IPS-18a (cell line): ENCODE data around the gene ADAMTS12.

Experiments used
- H3K27ac ChIP-seq: one replicate; pipeline ENCODE4 v1.5.1; 2013; ENCODE audit warnings: low read length
- H3K27me3 ChIP-seq: one replicate; pipeline ENCODE4 v1.6.1; 2013; ENCODE audit warnings: mild to moderate bottlenecking, low read length; ENCODE audit not compliant: control insufficient read depth, insufficient read depth
- H3K36me3 ChIP-seq: one replicate; pipeline ENCODE4 v1.6.1; 2013; ENCODE audit warnings: low read depth, low read length; ENCODE audit not compliant: control insufficient read depth
- H3K4me1 ChIP-seq: one replicate; pipeline ENCODE4 v1.6.1; 2013; ENCODE audit warnings: low read depth, low read length; ENCODE audit not compliant: control insufficient read depth
- H3K4me3 ChIP-seq: one replicate; pipeline ENCODE4 v1.5.1; 2013; ENCODE audit warnings: low read length
- H3K9ac ChIP-seq: one replicate; pipeline ENCODE4 v1.6.1; 2013; ENCODE audit warnings: mild to moderate bottlenecking, low read length, moderate library complexity
- H3K9me3 ChIP-seq: one replicate; pipeline ENCODE4 v1.6.1; 2013; ENCODE audit warnings: low read depth, low read length; ENCODE audit not compliant: control insufficient read depth

Gene ADAMTS12

DNA sequence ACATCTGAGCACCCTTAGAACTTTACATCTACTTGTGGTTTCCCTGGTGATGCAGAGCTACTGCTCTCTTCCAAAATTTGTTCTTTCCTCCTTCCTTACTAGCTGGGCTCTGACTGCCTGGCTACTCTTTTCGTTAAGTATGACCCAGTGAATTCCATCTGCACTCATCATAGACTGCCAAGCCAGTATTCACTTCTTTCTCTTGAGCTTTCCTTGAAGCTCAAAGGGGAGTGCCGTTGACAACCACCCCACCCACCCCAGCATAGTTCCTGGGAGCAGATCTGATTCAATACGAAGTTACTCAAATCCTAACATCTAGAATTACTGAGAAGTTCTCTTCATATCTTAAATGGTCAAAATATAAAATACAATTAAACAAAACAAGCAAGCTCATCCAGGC, 190.5 kb downstream of the ADAMTS12 start:
- Histone ChIP-seq H3K4me1 (peaks cover 3% of the 10 kb centered on the region), H3K9me3 (no peaks in the 10 kb centered on the region), H3K36me3 (no peaks in the 10 kb centered on the region), H3K9ac (no peak overlapping the region), H3K27me3 (no peaks in the 10 kb centered on the region), H3K4me3 (no peak overlapping the region), H3K27ac (no peak overlapping the region)

DNA sequence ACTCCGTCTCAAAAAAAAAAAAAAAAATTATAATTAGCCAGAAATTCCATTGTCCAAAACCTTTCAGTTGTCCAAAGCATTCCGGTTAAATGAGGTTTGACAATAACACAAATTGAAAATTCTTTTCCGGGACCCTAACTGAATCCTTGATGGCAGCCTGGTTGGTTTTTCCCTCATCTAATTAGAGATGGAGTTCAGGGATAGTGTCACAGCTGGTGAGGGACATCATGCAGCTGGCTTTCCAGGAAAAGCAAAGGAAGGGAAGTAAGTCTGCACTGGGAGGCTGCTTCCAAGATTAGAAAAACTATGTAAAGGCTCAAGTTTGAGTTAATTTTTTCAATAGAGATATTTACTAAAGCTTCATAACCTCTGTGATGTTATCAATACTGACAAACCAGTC, 195.4 kb downstream of the ADAMTS12 start:
- Histone ChIP-seq H3K36me3 (no peaks in the 10 kb centered on the region), H3K9me3 (no peaks in the 10 kb centered on the region), H3K27me3 (no peaks in the 10 kb centered on the region), H3K4me1 (peaks cover 3% of the 10 kb centered on the region), H3K27ac (no peak overlapping the region), H3K9ac (no peak overlapping the region), H3K4me3 (no peak overlapping the region)

DNA sequence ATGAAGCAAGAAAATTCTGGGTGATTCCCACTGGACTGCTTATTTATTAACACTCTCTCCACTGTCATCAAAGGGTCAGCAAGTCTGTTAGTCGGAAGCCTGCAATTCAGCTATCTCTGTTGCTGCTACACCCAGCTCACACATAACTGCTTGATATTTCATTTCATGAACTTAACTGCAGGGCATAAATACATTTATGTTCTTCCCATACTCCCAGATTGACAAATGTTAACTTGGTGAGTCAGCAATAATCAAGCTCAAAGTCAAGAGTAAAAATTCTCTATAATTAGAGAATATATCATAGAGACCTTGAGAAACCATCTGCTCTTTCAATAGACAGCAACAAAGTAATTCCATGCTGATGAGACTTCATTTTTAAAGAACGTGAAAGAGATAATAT, 198.8 kb downstream of the ADAMTS12 start:
- H3K27me3 ChIP-seq, result no peaks in the 10 kb centered on the region
- H3K4me3 ChIP-seq, result no peak overlapping the region
- peaks cover 3% of the 10 kb centered on the region for H3K4me1 ChIP-seq
- no peaks in the 10 kb centered on the region for H3K36me3 ChIP-seq
- H3K9me3 ChIP-seq, result no peaks in the 10 kb centered on the region
- no peak overlapping the region for H3K9ac ChIP-seq
- H3K27ac ChIP-seq, result no peak overlapping the region

DNA sequence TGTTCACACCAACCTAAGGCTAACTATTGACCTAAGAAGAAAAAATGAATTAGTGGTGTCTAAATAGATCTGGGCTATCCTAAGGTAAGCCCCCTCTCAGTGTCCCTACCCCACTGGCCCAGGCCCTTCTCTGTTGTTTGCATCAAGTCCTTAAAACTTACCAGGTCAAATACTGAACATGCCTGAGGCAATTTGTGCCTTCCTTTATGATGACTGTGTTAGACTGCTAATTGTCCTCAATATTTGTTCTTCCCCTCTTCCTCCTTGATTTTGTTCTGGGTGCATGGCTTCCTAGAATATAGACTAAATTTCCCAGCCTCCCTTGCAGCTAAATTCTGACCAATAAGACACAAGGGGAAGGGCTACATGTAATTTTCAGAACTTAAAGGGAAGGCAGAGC, 199.9 kb downstream of the ADAMTS12 start:
- no peak overlapping the region for H3K4me3 ChIP-seq
- H3K9me3 ChIP-seq, result no peaks in the 10 kb centered on the region
- H3K9ac ChIP-seq, result no peak overlapping the region
- no peaks in the 10 kb centered on the region for H3K36me3 ChIP-seq
- no peaks in the 10 kb centered on the region for H3K4me1 ChIP-seq
- no peaks in the 10 kb centered on the region for H3K27me3 ChIP-seq
- no peak overlapping the region for H3K27ac ChIP-seq

DNA sequence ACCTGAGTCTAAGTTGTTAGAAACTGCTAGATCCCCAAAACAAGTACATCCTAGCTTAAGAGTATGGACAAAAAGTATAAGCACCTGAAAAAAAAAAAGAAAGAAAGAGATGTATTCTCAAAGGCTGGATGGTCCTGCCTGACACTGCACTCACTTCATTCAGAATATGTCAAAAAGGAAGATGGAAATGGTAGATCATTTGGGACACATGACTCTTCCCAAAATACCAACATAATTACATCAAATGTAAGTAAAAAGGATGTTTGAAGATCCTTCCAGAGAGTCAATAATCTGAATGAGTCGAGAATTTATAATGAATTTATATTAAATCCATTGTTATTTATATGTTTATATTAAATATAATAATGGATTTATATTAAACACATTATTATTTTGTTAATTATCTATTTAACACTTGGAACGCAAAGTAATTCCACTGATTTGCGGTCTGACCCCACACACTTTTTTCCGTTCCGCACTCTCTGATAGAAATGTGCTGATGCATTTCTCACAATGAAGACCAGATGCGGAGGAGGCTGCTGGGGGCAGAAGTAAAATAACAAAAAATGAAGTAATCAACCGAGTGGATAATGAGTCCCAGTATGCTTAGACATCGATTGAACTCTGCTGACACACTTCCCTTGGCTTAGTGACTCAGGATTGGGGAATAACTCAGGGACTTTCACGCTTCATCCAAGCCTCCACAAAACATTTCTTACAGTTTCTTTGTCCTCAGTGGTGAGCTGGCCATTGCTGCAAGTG, 201.2 kb downstream of the ADAMTS12 start:
- Histone ChIP-seq H3K4me1 (peaks cover 7% of the 10 kb centered on the region), H3K9ac (no peak overlapping the region), H3K9me3 (no peaks in the 10 kb centered on the region), H3K36me3 (no peaks in the 10 kb centered on the region), H3K27ac (no peak overlapping the region), H3K4me3 (no peak overlapping the region), H3K27me3 (no peaks in the 10 kb centered on the region)

DNA sequence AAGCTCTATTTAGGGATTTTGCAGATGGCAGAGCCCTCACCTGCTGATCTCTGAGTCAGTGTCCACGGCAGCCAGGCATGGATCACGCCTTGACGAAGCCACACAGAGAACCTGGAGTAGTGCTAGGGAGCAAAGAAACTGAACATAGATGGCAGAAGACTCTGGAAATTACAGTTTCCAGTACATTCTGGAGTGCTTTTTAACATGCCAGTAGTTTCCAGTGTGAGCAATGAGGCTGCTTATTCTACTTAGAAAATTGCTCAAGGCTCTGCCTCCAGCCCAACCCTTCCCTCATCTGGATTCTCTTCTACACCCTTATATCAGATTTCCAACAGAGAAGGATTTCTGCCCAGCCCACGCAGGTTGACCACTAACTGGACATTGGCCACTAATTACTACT, 203.3 kb downstream of the ADAMTS12 start:
- peaks cover 7% of the 10 kb centered on the region for H3K4me1 ChIP-seq
- H3K4me3 ChIP-seq, result no peak overlapping the region
- no peak overlapping the region for H3K27ac ChIP-seq
- no peaks in the 10 kb centered on the region for H3K9me3 ChIP-seq
- no peaks in the 10 kb centered on the region for H3K27me3 ChIP-seq
- H3K9ac ChIP-seq, result no peak overlapping the region
- H3K36me3 ChIP-seq, result no peaks in the 10 kb centered on the region

DNA sequence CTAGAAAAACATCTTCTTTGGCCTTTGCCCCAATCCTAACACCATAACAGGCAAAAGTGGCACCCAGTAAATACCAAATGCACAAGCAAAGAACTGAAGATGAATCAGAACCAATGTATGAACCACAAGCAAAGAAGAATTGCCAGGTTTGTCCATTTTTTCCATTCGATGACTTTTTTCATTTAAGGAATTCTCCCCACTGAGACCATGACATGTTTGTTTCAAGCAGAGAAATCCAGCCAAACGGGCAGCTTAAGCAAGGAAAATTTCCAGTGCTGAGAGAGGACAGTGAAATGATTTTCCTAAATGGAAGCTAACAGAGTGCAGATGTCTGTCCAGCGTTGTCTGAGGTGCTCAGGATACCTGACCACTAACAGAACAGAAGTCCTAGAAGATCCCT, 203.7 kb downstream of the ADAMTS12 start:
- H3K4me1 ChIP-seq, result peaks cover 7% of the 10 kb centered on the region
- H3K9me3 ChIP-seq, result no peaks in the 10 kb centered on the region
- H3K9ac ChIP-seq, result no peak overlapping the region
- no peaks in the 10 kb centered on the region for H3K36me3 ChIP-seq
- no peak overlapping the region for H3K4me3 ChIP-seq
- no peaks in the 10 kb centered on the region for H3K27me3 ChIP-seq
- H3K27ac ChIP-seq, result no peak overlapping the region

DNA sequence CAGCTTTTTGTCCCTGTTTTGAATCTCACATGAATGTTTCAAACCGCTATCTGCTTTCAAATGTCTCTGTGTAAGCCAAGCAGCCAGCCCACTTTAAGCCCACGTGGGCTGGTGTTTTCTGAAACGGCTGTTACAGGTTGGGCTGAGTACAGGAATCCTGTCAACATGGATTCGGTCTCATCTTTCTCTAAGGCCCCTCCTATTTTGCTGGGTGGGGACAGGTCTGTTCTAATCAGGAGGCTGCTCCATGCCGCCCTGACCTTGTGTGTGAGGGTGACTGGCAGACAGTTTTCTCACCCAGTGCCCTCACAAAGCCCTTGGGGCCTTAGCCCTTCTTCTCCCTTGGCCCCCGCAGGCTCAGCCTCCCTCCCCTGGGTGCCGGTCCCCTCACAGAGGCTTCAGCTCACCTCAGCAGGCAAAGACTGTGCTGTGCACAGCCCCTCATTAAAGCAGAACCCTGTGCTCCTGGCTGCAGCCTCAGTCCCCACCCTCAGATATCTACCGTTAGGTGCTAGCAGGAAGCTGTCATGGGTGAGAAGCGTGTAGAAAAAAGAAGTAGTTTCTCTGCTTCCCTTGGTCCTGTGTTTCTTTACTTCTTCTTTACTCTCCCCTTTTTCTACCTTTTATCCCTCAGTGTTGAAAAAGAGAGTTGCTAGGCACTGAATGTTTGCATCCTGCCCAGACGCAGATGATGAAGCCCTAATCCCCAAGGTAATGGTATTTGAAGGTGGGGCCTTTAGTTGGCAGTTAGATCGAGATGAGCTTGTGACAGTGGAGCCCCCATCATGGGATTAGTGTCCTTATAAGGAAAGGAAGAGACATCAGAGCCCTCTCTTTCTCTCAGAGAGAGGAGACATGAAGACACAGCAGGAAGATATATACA, 205.7 kb downstream of the ADAMTS12 start:
- Histone ChIP-seq H3K27me3 (no peaks in the 10 kb centered on the region), H3K4me3 (no peak overlapping the region), H3K9ac (no peak overlapping the region), H3K27ac (no peak overlapping the region), H3K4me1 (peaks cover 7% of the 10 kb centered on the region), H3K36me3 (no peaks in the 10 kb centered on the region), H3K9me3 (no peaks in the 10 kb centered on the region)

DNA sequence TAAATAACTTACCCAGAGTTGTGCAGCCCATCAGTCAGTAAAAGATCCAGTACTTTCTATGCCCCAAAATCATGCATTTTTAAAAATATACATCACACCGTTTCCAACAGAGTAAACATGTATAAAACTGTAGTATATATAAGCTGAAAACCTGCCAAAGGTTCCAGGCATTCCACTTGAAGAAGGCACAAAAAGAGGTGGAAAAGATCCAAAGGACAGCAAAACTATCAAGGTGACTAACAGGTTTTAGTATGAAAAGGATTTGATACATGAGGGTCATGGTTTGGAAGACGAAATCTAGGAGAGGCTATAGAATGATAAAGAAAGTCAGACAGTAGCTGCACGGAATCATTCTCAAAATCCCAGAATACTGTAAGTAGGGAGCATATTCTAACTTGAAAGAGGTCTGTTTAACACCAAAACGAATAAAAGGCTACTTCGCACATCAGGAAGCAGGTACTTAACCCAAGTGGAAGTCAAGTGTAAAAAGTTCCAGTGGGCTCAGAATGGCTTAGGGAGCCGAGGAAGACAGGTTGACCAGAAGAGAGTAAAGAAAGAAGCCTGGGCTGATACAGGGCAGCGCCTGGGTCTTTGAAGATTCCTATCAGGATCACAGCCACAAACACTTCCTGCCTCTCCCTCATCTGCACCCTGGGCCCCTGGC, 207.2 kb downstream of the ADAMTS12 start:
- H3K36me3 ChIP-seq, result no peaks in the 10 kb centered on the region
- no peaks in the 10 kb centered on the region for H3K9me3 ChIP-seq
- no peak overlapping the region for H3K4me3 ChIP-seq
- H3K27ac ChIP-seq, result no peak overlapping the region
- H3K9ac ChIP-seq, result no peak overlapping the region
- H3K27me3 ChIP-seq, result no peaks in the 10 kb centered on the region
- peaks cover 7% of the 10 kb centered on the region for H3K4me1 ChIP-seq

DNA sequence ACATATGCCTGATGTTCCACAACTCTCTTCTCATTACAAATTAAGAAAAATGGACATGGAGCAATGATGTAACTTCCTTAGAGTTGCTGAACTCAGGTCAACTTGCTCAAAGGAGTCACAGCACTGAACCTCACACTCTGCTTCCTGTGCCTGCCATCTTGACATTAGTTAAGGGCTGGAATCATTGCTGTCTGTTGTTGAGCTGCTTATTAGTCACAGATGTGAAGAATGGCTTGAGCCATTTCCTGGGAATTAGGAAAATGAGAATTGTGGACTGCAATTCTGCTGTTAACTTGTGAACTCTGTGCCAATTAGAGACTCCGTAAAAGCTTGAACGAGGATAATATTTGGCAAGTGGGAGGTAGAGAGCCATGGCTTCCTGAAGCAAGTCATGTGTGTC, 212.0 kb downstream of the ADAMTS12 start:
- H3K9me3 ChIP-seq, result no peaks in the 10 kb centered on the region
- H3K4me3 ChIP-seq, result no peak overlapping the region
- no peaks in the 10 kb centered on the region for H3K36me3 ChIP-seq
- no peak overlapping the region for H3K27ac ChIP-seq
- no peaks in the 10 kb centered on the region for H3K4me1 ChIP-seq
- no peaks in the 10 kb centered on the region for H3K27me3 ChIP-seq
- no peak overlapping the region for H3K9ac ChIP-seq

DNA sequence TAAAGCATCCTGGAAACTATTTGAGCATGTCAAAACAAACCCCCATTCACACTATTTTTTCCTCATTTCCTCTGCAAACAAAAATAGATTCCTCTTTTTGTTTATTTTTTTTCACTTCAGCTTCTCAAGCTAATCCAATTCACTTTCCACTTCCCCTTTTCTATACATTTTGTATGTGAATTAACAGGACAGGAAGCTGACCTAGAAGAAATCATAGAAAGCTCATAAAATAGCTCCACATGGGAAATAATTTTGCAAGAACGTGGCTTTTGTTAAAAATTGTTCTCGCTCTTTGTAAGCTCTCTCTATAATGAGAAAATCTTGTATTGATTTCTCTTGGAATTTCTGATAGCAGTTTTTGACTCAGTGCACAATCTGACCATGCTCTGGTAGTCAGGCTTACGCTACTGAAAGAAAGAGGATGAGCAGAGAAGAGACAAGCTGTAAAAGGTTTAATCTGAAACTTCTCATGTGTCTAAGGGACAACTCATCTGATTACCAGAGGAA, 215.8 kb downstream of the ADAMTS12 start:
- Histone ChIP-seq H3K4me3 (no peak overlapping the region), H3K27ac (no peak overlapping the region), H3K4me1 (no peaks in the 10 kb centered on the region), H3K9me3 (no peaks in the 10 kb centered on the region), H3K27me3 (no peaks in the 10 kb centered on the region), H3K9ac (no peak overlapping the region), H3K36me3 (no peaks in the 10 kb centered on the region)
